AG04450 (cell line): Measurements from ENCODE around the gene AK5. TPM values are rescaled to one million over a fixed set of nuclear protein-coding genes. Genes with fewer than 3 reads are reported as not detected.
A peak's percentile ranks its signal among the peaks of the same experiment; 100 is the strongest.

Source experiments
- CTCF ChIA-PET: fragments of 300-600, 350-600 bp; formaldehyde crosslinking; extraction: SDS; loops from one replicate; lab custom pipeline; 2022; ENCODE audit warnings: antibody characterized with exemption, inconsistent platforms; lab: Charles Lee
- POLR2A ChIA-PET: fragments of 350-600 bp; formaldehyde crosslinking; extraction: SDS; loops from one replicate; lab custom pipeline; 2021; ENCODE audit warnings: antibody characterized with exemption, inconsistent platforms; lab: Yijun Ruan, JAX
- DNase-seq: peaks from one replicate; pipeline ENCODE4 v3.0.0-alpha.2; 2011; ENCODE audit warnings: low read depth, low spot score
- H3K27ac ChIP-seq: one replicate; pipeline ENCODE4 v1.5.1; 2012; ENCODE audit warnings: low read depth, low read length, control low read depth
- H3K27me3 ChIP-seq: one replicate; pipeline ENCODE4 v1.6.0; 2012; ENCODE audit warnings: low read length; ENCODE audit not compliant: control insufficient read depth, insufficient read depth
- H3K4me3 ChIP-seq: 2 replicates; pipeline ENCODE4 v1.5.1; 2011; ENCODE audit warnings: mild to moderate bottlenecking, low read depth, low read length, control low read depth
- H3K9me3 ChIP-seq: 2 replicates; pipeline ENCODE4 v1.5.1; 2012; ENCODE audit warnings: low read length; ENCODE audit not compliant: control insufficient read depth, insufficient read depth
- polyA minus RNA-seq: library from RNA; depleted of rRNA, polyadenylated mRNA; stranded (reverse); fragments of >200 nt; gene quantifications from 2 replicates; pipeline ENCODE4 v1.2.3, GENCODE V29; 2011; rRNA and poly(A)+ RNA removed
- polyA plus RNA-seq: library from polyadenylated mRNA; depleted of rRNA; stranded (reverse); fragments of >200 nt; gene quantifications from 2 replicates; pipeline ENCODE4 v1.2.3, GENCODE V29; 2011; rRNA removed
- TF ChIP-seq, protein P1 (sequence below): IDR thresholded peaks from 2 replicates; pipeline ENCODE4 v1.5.1; 2011; ENCODE audit warnings: low read depth, low read length, control low read depth, inconsistent platforms

The AK5 gene, protein sequence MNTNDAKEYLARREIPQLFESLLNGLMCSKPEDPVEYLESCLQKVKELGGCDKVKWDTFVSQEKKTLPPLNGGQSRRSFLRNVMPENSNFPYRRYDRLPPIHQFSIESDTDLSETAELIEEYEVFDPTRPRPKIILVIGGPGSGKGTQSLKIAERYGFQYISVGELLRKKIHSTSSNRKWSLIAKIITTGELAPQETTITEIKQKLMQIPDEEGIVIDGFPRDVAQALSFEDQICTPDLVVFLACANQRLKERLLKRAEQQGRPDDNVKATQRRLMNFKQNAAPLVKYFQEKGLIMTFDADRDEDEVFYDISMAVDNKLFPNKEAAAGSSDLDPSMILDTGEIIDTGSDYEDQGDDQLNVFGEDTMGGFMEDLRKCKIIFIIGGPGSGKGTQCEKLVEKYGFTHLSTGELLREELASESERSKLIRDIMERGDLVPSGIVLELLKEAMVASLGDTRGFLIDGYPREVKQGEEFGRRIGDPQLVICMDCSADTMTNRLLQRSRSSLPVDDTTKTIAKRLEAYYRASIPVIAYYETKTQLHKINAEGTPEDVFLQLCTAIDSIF
- polyA plus RNA-seq (34.2 and 45.1 TPM in 2 replicates), polyA minus RNA-seq (27.6 and 37.0 TPM in 2 replicates)

DNA sequence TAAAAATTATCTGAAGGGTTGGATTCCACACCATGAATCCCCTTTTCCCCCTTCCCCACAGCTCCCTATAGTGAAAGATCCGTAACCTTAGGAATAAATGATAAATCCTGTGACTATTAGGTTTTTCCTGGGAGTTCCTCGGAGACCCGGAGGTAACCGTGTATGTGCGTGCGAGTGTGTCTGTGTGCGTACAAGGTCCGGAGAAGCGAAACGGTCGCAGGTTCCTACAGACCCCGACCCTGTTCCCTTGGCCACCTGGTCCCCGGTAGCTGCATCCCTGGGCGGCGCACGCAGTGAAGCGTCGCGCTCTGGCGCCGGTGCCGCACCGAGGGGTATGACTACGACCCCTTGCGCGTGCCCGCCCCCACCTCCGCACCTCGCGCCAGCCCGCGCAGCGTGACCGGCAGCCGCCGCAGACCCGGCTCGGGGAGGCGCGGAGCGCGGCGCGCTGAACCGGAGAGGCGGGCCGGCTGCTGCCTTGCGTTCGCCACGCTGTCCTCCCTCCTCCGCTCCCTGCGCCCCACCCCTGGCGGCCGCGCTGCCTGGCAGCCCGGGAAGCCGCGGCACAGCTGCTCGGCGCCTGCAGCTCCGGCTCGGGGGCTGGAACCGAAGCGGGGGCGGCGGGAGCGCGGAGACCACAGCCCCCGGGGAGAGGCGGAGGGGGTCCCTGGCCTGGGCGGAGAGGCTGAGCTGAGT is at the start of gene AK5:
AK5 (plus strand) TSS at position 529 of the 696 bp plus-strand sequence. CDS start 295 bp downstream, outside the sequence.
- H3K9me3 ChIP-seq, result no peaks in the 10 kb centered on the region; the same call in 1 of the 2 replicates
- no peaks in the 10 kb centered on the region for H3K27me3 ChIP-seq
- peak within 1 kb of the TSS; percentile 70 for H3K4me3 ChIP-seq
- no peak for DNase-seq
- ChIA-PET CTCF (interaction anchor here (0.9 to 1.8 kb wide), 2 partner anchors 251 to 401 kb away, joined by 3 to 7 read pairs; no protein-coding TSS in a partner anchor), POLR2A (interaction anchor here (0.8 to 1.4 kb wide), 2 partner anchors 40 to 88 kb away, joined by 3 to 4 read pairs; no protein-coding TSS in a partner anchor)
- peak within 1 kb of the TSS; percentile 13 for H3K27ac ChIP-seq
- TF ChIP-seq, protein P1, sequence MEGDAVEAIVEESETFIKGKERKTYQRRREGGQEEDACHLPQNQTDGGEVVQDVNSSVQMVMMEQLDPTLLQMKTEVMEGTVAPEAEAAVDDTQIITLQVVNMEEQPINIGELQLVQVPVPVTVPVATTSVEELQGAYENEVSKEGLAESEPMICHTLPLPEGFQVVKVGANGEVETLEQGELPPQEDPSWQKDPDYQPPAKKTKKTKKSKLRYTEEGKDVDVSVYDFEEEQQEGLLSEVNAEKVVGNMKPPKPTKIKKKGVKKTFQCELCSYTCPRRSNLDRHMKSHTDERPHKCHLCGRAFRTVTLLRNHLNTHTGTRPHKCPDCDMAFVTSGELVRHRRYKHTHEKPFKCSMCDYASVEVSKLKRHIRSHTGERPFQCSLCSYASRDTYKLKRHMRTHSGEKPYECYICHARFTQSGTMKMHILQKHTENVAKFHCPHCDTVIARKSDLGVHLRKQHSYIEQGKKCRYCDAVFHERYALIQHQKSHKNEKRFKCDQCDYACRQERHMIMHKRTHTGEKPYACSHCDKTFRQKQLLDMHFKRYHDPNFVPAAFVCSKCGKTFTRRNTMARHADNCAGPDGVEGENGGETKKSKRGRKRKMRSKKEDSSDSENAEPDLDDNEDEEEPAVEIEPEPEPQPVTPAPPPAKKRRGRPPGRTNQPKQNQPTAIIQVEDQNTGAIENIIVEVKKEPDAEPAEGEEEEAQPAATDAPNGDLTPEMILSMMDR, result no peak

DNA sequence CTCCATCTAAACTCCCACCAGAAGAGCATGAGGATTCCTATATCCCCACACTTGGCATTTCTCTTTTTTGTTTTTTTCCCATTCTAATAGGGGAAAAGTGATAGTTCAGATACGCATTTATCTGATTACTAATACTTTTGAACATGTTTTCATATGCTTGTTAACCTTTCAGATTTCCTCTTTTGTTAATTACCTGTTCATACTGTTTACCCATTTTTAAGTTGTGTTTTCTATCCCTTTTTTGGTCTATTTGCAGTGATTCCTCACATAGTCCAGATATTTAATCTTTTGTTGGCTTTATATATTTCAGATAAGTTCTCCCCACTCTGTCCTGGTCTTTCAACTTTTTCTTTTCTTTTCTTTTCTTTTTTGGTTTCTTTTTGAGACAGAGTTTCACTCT is 49.0 kb upstream of the AK5 start:
- no peak for DNase-seq
- TF ChIP-seq, protein P1, result no peak
- CTCF ChIA-PET, result no interaction called here
- POLR2A ChIA-PET, result no interaction called here
- no peaks in the 10 kb centered on the region for H3K27me3 ChIP-seq
- H3K4me3 ChIP-seq, result no peak overlapping the region
- 0 out of 2 replicates have a peak, but pooled peaks cover 4% of the 10 kb centered on the region for H3K9me3 ChIP-seq
- no peak overlapping the region for H3K27ac ChIP-seq

DNA sequence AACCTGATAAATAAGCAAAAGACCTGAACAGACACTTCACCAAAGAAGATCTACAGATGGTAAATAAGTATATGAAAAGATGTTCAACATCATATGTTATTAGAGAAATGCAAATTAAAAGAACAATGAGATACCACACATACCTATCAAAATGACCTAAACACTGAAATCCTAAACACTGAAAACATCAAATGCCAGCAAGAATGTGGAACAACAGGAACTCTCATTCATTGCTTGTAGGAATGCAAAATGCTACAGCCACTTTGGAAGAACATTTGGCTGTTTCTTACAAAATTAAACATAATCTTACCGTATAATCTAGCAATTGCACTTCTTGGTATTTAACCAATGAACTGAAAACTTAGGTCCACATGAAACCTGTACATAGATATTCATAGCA is 47.7 kb upstream of the AK5 start:
- TF ChIP-seq, protein P1, result no peak
- Histone ChIP-seq H3K27ac (no peak overlapping the region), H3K9me3 (0 out of 2 replicates have a peak, but pooled peaks cover 4% of the 10 kb centered on the region), H3K27me3 (no peaks in the 10 kb centered on the region), H3K4me3 (no peak overlapping the region)
- POLR2A ChIA-PET, result no interaction called here
- no peak for DNase-seq
- CTCF ChIA-PET, result no interaction called here

DNA sequence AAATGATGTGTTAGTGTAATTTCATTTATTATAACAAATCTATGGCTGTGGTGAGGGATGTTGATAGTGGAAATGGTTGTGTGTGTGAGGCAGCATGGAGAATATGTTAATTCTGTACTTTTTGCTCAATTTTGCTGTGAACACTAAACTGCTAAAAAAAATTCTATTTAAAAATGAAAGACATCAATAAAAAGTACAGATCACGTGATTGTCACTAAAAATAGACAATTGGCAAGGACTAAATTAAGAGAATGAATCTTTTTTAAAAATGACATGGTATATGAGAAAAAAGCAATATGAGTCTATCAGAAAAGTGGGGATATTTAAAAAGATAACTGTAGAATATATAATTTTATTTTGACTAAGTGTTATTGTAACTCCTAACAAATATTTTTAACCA is 46.9 kb upstream of the AK5 start:
- 0 out of 2 replicates have a peak, but pooled peaks cover 4% of the 10 kb centered on the region for H3K9me3 ChIP-seq
- H3K4me3 ChIP-seq, result no peak overlapping the region
- no peaks in the 10 kb centered on the region for H3K27me3 ChIP-seq
- H3K27ac ChIP-seq, result no peak overlapping the region
- TF ChIP-seq, protein P1, result no peak
- no peak for DNase-seq
- CTCF ChIA-PET, result no interaction called here
- POLR2A ChIA-PET, result no interaction called here
